ENCODE measurements around the gene CEP350. TPM values are rescaled to one million over a fixed set of nuclear protein-coding genes. Genes with fewer than 3 reads are reported as not detected.

CEP350 gene, protein sequence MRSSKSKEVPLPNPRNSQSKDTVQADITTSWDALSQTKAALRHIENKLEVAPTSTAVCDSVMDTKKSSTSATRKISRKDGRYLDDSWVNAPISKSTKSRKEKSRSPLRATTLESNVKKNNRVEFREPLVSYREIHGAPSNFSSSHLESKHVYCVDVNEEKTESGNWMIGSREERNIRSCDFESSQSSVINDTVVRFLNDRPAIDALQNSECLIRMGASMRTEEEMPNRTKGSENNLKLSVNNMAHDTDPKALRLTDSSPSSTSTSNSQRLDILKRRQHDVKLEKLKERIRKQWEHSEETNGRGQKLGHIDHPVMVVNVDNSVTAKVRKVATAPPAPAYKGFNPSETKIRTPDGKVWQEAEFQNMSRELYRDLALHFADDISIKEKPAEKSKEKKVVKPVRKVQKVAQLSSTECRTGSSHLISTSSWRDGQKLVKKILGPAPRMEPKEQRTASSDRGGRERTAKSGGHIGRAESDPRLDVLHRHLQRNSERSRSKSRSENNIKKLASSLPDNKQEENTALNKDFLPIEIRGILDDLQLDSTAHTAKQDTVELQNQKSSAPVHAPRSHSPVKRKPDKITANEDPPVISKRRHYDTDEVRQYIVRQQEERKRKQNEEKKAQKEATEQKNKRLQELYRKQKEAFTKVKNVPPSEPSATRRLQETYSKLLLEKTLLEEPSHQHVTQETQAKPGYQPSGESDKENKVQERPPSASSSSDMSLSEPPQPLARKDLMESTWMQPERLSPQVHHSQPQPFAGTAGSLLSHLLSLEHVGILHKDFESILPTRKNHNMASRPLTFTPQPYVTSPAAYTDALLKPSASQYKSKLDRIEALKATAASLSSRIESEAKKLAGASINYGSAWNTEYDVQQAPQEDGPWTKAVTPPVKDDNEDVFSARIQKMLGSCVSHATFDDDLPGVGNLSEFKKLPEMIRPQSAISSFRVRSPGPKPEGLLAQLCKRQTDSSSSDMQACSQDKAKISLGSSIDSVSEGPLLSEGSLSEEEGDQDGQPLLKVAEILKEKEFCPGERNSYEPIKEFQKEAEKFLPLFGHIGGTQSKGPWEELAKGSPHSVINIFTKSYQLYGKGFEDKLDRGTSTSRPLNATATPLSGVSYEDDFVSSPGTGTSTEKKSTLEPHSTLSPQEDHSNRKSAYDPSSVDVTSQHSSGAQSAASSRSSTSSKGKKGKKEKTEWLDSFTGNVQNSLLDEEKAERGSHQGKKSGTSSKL (N-terminal part only)
- total RNA-seq, result 48.7 and 49.7 TPM in 2 replicates
- long read RNA-seq, partial matches to known transcripts, result 16 of 25 reads
- long read RNA-seq, other reads (novel, unspliced or antisense), result 8 of 25 reads

DNA sequence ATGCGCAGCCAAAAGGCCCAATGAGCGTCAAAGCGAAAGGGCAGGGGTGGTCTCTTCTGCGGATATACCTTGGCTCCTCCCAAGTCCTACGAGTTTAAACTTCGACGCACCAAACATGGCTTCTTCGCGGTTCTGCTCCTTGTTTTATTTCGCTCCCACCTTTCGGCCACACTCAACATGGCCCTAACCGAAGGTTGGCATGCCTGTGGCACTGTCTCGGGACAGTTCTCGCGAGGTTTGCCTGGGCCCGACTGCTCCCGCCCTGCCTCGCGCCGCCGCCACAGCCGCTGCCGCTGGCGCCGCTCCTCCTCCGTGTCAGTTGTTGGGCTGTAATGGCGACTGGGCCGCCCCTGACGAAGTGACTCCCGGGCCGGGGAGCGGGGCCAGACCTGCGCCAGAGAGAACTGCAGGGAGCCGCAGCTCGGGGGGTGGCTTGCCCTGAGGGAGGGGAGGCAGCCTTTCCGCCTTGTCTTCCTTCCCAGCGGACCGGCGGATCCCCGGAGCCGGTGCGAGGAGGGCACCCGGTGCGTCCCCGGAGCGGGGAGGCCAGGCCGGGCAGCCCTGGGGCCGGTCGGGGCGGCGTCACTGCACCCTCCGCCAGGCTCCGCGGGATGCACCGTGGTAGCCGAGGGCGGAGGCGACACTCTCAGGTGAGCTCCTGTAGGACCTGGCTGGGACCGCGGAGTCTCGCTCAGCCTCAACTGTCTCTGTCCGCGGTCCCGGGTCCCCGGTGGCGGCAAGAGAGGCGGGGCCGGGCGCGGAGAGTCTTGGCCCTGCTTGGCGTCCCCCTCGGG is at the start of gene CEP350:
CEP350 (plus strand) TSS at position 318 of the 794 bp plus-strand sequence. CDS start 31,372 bp downstream, outside the sequence.
- Mint-ChIP-seq H3K36me3 (ENCODE audit: insufficient read depth) (no peaks in the 10 kb centered on the region), H3K4me3 (ENCODE audit: low read depth) (peak within 1 kb of the TSS; percentile 91), H3K27ac (peak within 1 kb of the TSS; percentile 96), H3K9me3 (ENCODE audit: low read depth) (no peaks in the 10 kb centered on the region), H3K27me3 (no peaks in the 10 kb centered on the region), H3K4me1 (ENCODE audit: low read depth) (peaks cover 18% of the 10 kb centered on the region)
- DNase-seq (ENCODE audit: low spot score, unreplicated experiment), result peak; percentile 95
- TF ChIP-seq, protein P1, sequence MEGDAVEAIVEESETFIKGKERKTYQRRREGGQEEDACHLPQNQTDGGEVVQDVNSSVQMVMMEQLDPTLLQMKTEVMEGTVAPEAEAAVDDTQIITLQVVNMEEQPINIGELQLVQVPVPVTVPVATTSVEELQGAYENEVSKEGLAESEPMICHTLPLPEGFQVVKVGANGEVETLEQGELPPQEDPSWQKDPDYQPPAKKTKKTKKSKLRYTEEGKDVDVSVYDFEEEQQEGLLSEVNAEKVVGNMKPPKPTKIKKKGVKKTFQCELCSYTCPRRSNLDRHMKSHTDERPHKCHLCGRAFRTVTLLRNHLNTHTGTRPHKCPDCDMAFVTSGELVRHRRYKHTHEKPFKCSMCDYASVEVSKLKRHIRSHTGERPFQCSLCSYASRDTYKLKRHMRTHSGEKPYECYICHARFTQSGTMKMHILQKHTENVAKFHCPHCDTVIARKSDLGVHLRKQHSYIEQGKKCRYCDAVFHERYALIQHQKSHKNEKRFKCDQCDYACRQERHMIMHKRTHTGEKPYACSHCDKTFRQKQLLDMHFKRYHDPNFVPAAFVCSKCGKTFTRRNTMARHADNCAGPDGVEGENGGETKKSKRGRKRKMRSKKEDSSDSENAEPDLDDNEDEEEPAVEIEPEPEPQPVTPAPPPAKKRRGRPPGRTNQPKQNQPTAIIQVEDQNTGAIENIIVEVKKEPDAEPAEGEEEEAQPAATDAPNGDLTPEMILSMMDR (IDR thresholded peaks at IDR 0.05; ENCODE audit: unreplicated experiment), result no peak

GRCh38 chr1:179910934-179911333 is 43.7 kb upstream of the CEP350 start:
- Mint-ChIP-seq H3K27me3 (no peaks in the 10 kb centered on the region), H3K4me3 (ENCODE audit: low read depth) (no peak overlapping the region), H3K36me3 (ENCODE audit: insufficient read depth) (peaks cover 18% of the 10 kb centered on the region), H3K9me3 (ENCODE audit: low read depth) (no peaks in the 10 kb centered on the region), H3K4me1 (ENCODE audit: low read depth) (no peaks in the 10 kb centered on the region), H3K27ac (no peak overlapping the region)
- no peak for DNase-seq (ENCODE audit: low spot score, unreplicated experiment)
- TF ChIP-seq, protein P1 (IDR thresholded peaks at IDR 0.05; ENCODE audit: unreplicated experiment), result no peak

- Mint-ChIP-seq H3K27ac (no peak overlapping the region), H3K27me3 (no peaks in the 10 kb centered on the region), H3K36me3 (ENCODE audit: insufficient read depth) (peaks cover 13% of the 10 kb centered on the region), H3K9me3 (ENCODE audit: low read depth) (no peaks in the 10 kb centered on the region), H3K4me3 (ENCODE audit: low read depth) (no peak overlapping the region), H3K4me1 (ENCODE audit: low read depth) (peaks cover 2% of the 10 kb centered on the region)
- TF ChIP-seq, protein P1 (IDR thresholded peaks at IDR 0.05; ENCODE audit: unreplicated experiment), result no peak
- DNase-seq (ENCODE audit: low spot score, unreplicated experiment), result no peak
Observed at GRCh38 chr1:179911812-179912211, 42.8 kb upstream of the CEP350 start.

DNA sequence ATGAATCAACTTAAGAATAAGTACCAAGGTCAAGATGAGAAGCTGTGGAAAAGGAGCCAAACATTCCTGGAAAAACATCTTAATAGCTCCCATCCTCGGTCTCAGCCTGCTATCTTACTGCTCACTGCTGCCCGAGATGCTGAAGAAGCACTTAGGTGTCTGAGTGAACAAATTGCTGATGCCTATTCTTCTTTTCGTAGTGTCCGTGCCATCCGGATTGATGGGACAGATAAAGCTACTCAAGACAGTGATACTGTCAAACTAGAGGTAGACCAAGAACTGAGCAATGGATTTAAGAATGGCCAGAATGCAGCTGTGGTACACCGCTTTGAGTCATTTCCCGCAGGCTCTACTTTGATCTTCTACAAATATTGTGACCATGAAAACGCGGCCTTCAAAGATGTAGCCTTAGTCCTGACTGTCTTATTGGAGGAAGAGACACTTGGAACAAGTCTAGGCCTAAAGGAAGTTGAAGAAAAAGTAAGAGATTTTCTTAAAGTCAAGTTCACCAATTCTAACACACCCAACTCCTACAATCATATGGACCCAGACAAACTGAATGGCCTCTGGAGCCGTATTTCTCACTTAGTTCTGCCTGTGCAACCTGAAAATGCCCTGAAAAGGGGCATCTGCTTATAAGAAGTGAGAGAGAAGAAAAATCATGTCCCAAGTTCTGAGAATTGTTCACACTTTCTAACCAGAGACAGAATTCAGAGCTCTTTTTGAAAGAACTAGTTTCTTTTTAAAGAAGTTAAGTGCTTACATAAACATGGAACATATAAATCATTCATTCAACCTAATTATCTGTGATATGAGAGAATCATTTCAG is 36.8 kb upstream of the CEP350 start:
- DNase-seq (ENCODE audit: low spot score, unreplicated experiment), result no peak
- peaks cover 20% of the 10 kb centered on the region for H3K36me3 Mint-ChIP-seq (ENCODE audit: insufficient read depth)
- H3K9me3 Mint-ChIP-seq (ENCODE audit: low read depth), result no peaks in the 10 kb centered on the region
- no peaks in the 10 kb centered on the region for H3K27me3 Mint-ChIP-seq
- peaks cover 16% of the 10 kb centered on the region for H3K4me1 Mint-ChIP-seq (ENCODE audit: low read depth)
- TF ChIP-seq, protein P1 (IDR thresholded peaks at IDR 0.05; ENCODE audit: unreplicated experiment), result no peak
- no peak overlapping the region for H3K27ac Mint-ChIP-seq
- H3K4me3 Mint-ChIP-seq (ENCODE audit: low read depth), result no peak overlapping the region

All from progenitor cell of endocrine pancreas (in vitro differentiated cells).